ENCODE results near the gene GPR6.

The GPR6 gene

DNA sequence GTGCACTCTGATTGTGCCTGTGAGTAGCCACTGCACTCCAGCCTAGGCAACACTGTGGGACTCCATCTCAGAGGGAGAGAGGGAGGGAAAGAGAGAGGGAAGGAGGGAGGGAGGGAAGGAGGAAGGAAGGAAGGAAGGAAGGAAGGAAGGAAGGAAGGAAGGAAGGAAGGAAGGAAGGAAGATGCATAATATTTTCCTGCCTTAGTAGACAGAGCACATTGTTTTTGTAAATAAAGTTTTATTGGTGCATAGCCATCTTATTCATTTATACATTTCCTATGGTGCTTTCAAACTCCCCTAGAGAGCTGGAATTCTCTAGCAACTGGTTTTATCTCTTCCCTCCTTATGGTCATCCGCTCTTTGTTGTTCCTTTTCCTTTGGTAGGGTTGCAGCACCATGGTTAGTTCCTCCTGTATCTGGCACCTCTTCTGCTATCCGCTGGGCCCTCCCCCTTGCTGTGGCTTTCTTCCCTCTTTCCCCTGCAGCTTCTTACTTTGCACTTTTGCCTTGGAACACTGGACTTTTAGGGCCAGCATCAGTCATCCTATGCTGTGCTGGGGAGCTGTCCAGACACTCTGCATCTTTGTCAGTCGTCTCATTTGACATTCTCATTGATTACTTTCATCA, 20.2 kb downstream of the GPR6 start:
- in situ Hi-C loops (cut with MboI; ENCODE audit: low sequenced_read_pairs), result no loop called here

DNA sequence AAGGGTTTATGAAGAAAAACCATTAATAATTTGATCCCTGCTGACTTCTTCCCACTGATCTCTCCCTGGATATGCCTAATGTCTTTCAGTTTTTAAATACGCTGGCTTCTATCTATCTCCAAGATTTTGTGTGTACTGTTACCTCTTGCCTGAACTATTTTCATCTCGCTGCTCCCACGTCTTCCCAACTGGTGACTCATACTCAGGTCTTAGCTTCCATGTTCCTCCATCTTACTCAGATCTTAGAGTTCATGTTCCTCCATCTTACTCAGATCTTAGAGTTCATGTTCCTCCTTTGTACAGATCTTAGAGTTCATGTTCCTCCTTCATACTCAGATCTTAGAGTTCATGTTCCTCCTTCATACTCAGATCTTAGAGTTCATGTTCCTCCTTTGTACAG, 21.6 kb downstream of the GPR6 start:
- in situ Hi-C loops (cut with MboI; ENCODE audit: low sequenced_read_pairs), result no loop called here

DNA sequence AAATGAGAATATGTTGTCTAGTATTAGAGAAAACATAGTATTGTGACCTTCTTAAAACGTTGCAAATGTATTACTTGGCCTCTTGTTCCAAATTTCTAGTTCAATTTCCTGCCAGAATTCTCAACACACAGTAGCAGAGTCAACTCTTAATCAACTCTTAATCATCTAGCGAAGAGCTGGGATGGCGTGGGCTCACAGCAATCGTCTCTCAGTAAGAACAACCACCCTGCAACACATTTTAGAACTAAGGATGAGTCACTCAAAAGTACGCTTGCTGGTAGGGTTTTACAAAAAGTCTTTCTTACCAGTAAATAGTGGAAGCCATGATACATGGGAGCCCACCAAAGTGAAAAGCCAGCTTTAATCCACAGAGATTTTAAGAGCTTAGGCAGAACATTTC, 24.6 kb downstream of the GPR6 start:
- in situ Hi-C loops (cut with MboI; ENCODE audit: low sequenced_read_pairs), result no loop called here

DNA sequence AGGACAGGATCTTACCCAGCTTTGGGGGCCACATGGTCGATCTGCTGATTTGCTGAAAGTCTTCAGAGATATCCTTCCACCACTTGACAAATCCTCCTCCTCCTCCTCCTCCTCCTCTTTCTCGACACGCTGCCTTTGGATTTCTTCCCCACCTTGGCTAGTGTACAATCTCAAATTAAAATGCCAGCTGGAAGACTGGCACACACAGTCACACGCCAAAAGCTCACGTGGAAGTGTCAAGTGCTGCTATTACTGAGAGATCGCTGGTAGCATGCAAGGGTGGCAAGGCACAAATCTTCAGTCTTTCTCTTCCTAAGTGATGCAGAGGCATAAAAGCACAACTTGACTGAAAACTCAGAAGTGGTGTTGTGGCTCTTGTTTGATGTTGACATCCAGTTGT, 35.3 kb downstream of the GPR6 start:
- in situ Hi-C loops (cut with MboI; ENCODE audit: low sequenced_read_pairs), result no loop called here

DNA sequence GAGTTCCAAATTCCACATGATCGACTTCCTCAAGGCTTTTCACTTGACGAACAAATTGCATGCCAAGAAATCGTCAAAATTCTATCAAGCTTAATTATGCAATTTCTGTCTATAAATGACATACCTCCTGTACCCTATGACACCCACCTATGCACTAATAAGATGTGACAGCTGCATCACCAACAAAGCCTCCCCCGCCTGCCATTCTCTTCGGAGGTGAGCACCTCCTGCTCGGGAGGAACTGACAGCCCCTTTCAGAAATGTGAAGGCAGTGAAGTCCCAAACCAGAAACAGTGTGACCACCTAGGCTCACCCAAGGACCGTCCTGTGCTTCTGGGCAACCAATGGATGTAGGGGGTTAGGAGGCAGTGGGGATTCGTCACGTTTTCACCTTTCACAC, 37.1 kb downstream of the GPR6 start:
- in situ Hi-C loops (cut with MboI; ENCODE audit: low sequenced_read_pairs), result no loop called here

DNA sequence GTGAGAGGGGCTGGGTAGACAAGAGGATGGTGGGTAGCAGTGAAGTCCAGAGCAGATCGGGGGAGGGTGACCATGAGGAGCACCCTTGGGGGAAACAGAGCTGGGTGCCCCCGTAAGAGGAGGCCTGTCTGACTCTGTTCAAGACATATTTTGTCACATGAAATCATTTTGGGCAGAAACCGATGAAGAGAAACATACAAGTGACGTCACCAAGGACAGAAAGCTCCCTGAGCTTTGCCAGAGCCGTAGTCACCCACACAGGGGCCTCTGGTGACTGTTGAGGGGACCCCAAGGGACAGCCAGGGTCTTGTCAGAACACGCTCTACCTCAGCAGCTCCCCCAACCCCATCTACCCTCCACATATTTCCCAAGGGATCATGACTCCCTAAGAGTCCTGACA, 39.2 kb downstream of the GPR6 start:
- in situ Hi-C loops (cut with MboI; ENCODE audit: low sequenced_read_pairs), result no loop called here

DNA sequence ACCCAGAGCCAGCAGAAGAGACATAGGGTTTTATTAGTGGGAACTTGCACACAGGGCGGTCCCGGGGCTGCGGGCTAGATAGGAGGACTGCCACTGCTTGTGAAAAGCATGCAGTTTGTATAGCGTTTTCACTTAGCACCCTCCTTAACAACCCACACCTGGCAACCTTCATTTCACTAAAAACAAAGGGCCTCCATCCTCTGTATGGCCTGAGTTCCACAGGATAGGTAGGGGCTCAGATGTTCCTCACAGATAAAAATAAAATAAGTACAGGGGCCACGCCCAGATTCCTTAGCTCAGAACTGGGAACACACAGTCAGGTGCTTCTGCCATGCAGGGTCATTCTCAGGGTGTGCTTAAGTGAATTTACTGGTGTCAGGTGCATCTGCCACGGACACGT, 39.8 kb downstream of the GPR6 start:
- in situ Hi-C loops (cut with MboI; ENCODE audit: low sequenced_read_pairs), result no loop called here

DNA sequence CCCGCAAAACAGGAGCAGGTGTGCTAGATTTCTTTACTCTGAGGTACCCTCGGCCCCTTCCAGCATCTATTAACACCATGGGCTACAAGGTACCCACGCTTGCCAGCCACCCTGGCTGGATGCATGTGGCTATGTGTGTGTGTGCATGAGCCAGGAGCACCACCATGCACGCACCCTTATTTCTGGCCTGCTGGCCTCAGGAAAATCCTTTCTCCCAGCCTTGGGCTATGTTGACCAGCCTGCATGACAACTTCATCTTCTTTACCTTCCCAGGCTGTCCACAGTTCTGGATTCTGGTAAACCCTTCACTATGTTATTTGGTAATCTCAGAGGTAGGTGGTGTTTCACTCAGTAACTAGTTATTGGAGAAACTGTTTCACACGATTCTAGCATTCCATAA, 40.4 kb downstream of the GPR6 start:
- in situ Hi-C loops (cut with MboI; ENCODE audit: low sequenced_read_pairs), result no loop called here

DNA sequence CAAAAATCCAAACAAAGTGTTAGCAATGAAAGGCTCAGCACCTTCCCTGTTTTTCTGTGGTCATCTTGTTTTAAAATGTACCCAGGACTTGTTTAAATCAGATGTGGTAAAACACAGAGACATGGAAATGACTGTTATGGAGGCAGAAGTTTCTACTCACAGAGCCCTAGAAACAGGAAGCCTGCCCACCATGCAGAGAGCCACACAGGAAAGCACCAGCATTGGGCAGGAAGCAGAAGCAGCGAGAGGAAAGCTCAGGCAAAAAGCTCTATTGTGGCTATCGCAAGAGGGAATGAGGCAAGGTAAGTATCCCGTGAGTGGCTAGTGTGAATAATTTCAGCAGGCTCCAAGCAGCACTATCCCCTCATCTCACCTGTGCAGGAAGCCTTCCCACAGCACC, 42.8 kb downstream of the GPR6 start:
- in situ Hi-C loops (cut with MboI; ENCODE audit: low sequenced_read_pairs), result no loop called here

DNA sequence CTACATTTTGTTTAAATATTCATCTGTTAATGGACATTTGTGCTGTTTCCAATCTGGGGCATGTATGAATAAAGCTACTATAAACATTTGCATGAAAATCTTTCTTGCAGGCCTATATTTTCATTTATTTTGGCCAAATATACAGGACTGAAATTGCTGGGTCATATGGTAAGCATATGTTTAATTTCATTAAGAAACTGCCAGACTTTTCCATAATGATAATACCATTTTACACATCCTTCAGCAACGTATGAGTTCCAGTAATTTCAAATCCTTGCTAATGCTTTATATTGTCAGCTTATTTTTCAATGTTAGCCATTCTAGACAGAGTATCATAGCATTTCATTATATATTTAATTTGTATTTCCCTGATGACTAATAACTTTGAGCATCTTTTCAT, 51.0 kb downstream of the GPR6 start:
- in situ Hi-C loops (cut with MboI; ENCODE audit: low sequenced_read_pairs), result loop anchor here (25.0 kb wide), 1 partner anchor 842 kb away; no protein-coding TSS in a partner anchor
